ENCODE measurements around the gene PAX8.

The PAX8 gene

GRCh38 chr2:113236367-113237159, 42.2 kb downstream of the PAX8 start:
- no peak for DNase-seq

- peak; percentile 37 for DNase-seq
Measured at GRCh38 chr2:113235347-113236226, 43.1 kb downstream of the PAX8 start.

GRCh38 chr2:113234721-113235346, 43.9 kb downstream of the PAX8 start:
- no peak for DNase-seq

- DNase-seq, result peak; percentile 40
Measured at GRCh38 chr2:113233593-113234550, 44.8 kb downstream of the PAX8 start.

GRCh38 chr2:113232740-113233139, 46.0 kb downstream of the PAX8 start:
- no peak for DNase-seq

GRCh38 chr2:113232123-113232522, 46.6 kb downstream of the PAX8 start:
- DNase-seq, result no peak

- no peak for DNase-seq
Measured at GRCh38 chr2:113231064-113231463, 47.7 kb downstream of the PAX8 start.

GRCh38 chr2:113230531-113230930, 48.2 kb downstream of the PAX8 start:
- peak; percentile 56 for DNase-seq

GRCh38 chr2:113229795-113230194, 48.9 kb downstream of the PAX8 start:
- DNase-seq, result no peak

- DNase-seq, result no peak
Measured at GRCh38 chr2:113228991-113229716, 49.6 kb downstream of the PAX8 start.

GRCh38 chr2:113228351-113228750, 50.4 kb downstream of the PAX8 start:
- no peak for DNase-seq

- DNase-seq, result no peak
Measured at GRCh38 chr2:113227698-113228097, 51.0 kb downstream of the PAX8 start.

- DNase-seq, result no peak
Measured at GRCh38 chr2:113227290-113227689, 51.4 kb downstream of the PAX8 start.

- DNase-seq, result no peak
Measured at GRCh38 chr2:113226462-113226861, 52.3 kb downstream of the PAX8 start.

GRCh38 chr2:113225263-113226259, 53.2 kb downstream of the PAX8 start:
- no peak for DNase-seq

- DNase-seq, result peak; percentile 51
Measured at GRCh38 chr2:113224647-113225236, 54.0 kb downstream of the PAX8 start.

GRCh38 chr2:113223813-113224212, 54.9 kb downstream of the PAX8 start:
- no peak for DNase-seq

GRCh38 chr2:113221846-113222245, 56.9 kb downstream of the PAX8 start:
- no peak for DNase-seq

GRCh38 chr2:113220970-113221708, 57.6 kb downstream of the PAX8 start:
- peak; percentile 55 for DNase-seq
